HEK293 (cell line): ENCODE measurements around the gene PLEKHA6.
A peak's percentile ranks its signal among the peaks of the same experiment; 100 is the strongest.

ENCODE experiments used
- CTCF ChIA-PET: fragments of 350-600 bp; formaldehyde crosslinking; extraction: SDS; loops from one replicate; lab custom pipeline; 2021; ENCODE audit warnings: antibody characterized with exemption; lab: Yijun Ruan, JAX
- POLR2A ChIA-PET: fragments of 300-600 bp; formaldehyde crosslinking; extraction: SDS; loops from one replicate; lab custom pipeline; 2020; ENCODE audit warnings: antibody characterized with exemption, inconsistent platforms; lab: Yijun Ruan, JAX
- H3K27ac ChIP-seq: fragments of 200-500 bp; sonication (Bioruptor generic); 2 replicates; pipeline ENCODE4 v1.5.1; 2014; ENCODE audit warnings: low read depth, low read length, control low read depth, inconsistent platforms; ENCODE audit errors: extremely low read depth
- H3K36me3 ChIP-seq, 2 experiments: fragments of 200-500 bp in 1 of 2; sonication (Bioruptor generic) in 1 of 2; 1 replicate in 1 of 2; 2 replicates in 1 of 2; pipeline ENCODE4 v1.5.1; 2014 to 2017; ENCODE audit warnings: inconsistent platforms in 2 of 2, low read length in 2 of 2; ENCODE audit not compliant: control insufficient read depth in 2 of 2, insufficient read depth in 1 of 2
- H3K4me1 ChIP-seq: fragments of 200-500 bp; sonication (Bioruptor generic); 2 replicates; pipeline ENCODE4 v1.5.1; 2014; ENCODE audit warnings: mild to moderate bottlenecking, low read length, inconsistent platforms; ENCODE audit not compliant: control insufficient read depth, insufficient read depth
- H3K4me3 ChIP-seq: 2 replicates; pipeline ENCODE4 v1.5.1; 2011; ENCODE audit warnings: low read depth, mild to moderate bottlenecking, control low read depth, low read length, moderate library complexity
- H3K9me3 ChIP-seq: fragments of 200-500 bp; sonication (Bioruptor generic); 2 replicates; pipeline ENCODE4 v1.5.1; 2014; ENCODE audit warnings: low read depth, low read length, inconsistent platforms; ENCODE audit not compliant: control insufficient read depth, insufficient read depth
- KLF7 ChIP-seq: fragments of 450-650 bp; formaldehyde crosslinking; IDR thresholded peaks from 2 replicates; pipeline ENCODE4 v1.5.1; 2016; ENCODE audit warnings: missing biosample characterization, missing genetic modification characterization, borderline replicate concordance
- MYNN ChIP-seq: fragments of 450-650 bp; formaldehyde crosslinking; IDR thresholded peaks from 2 replicates; pipeline ENCODE4 v1.5.1; 2016; ENCODE audit warnings: missing biosample characterization, missing genetic modification characterization, borderline replicate concordance
- PRDM1 ChIP-seq: fragments of 450-650 bp; formaldehyde crosslinking; IDR thresholded peaks from 2 replicates; pipeline ENCODE4; 2016; ENCODE audit warnings: missing biosample characterization, missing genetic modification characterization
- YY2 ChIP-seq: fragments of 450-650 bp; formaldehyde crosslinking; IDR thresholded peaks from 2 replicates; pipeline ENCODE4 v1.5.1; 2016; ENCODE audit warnings: missing biosample characterization, missing genetic modification characterization
- ZIC2 ChIP-seq: fragments of 450-650 bp; formaldehyde crosslinking; IDR thresholded peaks from 2 replicates; pipeline ENCODE4 v1.5.1; 2016; ENCODE audit warnings: missing biosample characterization, missing genetic modification characterization
- ZNF121 ChIP-seq: fragments of 450-650 bp; formaldehyde crosslinking; IDR thresholded peaks from 2 replicates; pipeline ENCODE4 v1.5.1; 2016; ENCODE audit warnings: missing biosample characterization, missing genetic modification characterization
- ZNF211 ChIP-seq: fragments of 450-650 bp; formaldehyde crosslinking; IDR thresholded peaks from 2 replicates; pipeline ENCODE4 v1.5.1; 2016; ENCODE audit warnings: low read depth, missing biosample characterization, missing genetic modification characterization
- ZNF221 ChIP-seq: fragments of 450-650 bp; formaldehyde crosslinking; IDR thresholded peaks from 2 replicates; pipeline ENCODE4 v1.5.1; 2017; ENCODE audit warnings: missing biosample characterization, missing genetic modification characterization, borderline replicate concordance
- ZNF341 ChIP-seq: fragments of 450-650 bp; formaldehyde crosslinking; IDR thresholded peaks from 2 replicates; pipeline ENCODE4; 2016; ENCODE audit warnings: low read depth, missing biosample characterization, missing genetic modification characterization
- ZNF350 ChIP-seq: fragments of 450-650 bp; formaldehyde crosslinking; IDR thresholded peaks from 2 replicates; pipeline ENCODE4 v1.5.0; 2017; ENCODE audit warnings: missing biosample characterization, mild to moderate bottlenecking, missing genetic modification characterization
- ZNF366 ChIP-seq: fragments of 450-650 bp; formaldehyde crosslinking; conservative IDR thresholded peaks from 2 replicates; pipeline ENCODE4 v1.5.1; 2016; ENCODE audit warnings: missing biosample characterization, missing genetic modification characterization
- ZNF394 ChIP-seq: fragments of 450-650 bp; formaldehyde crosslinking; IDR thresholded peaks from 2 replicates; pipeline ENCODE4 v1.5.1; 2016; ENCODE audit warnings: missing biosample characterization, missing genetic modification characterization, mild to moderate bottlenecking, moderate library complexity, borderline replicate concordance
- ZNF433 ChIP-seq: fragments of 450-650 bp; formaldehyde crosslinking; IDR thresholded peaks from 2 replicates; pipeline ENCODE4 v1.5.1; 2016; ENCODE audit warnings: missing biosample characterization, missing genetic modification characterization, low read depth
- ZNF473 ChIP-seq: fragments of 450-650 bp; formaldehyde crosslinking; IDR thresholded peaks from 2 replicates; pipeline ENCODE4 v1.5.1; 2017; ENCODE audit warnings: missing biosample characterization, missing genetic modification characterization
- ZNF48 ChIP-seq: fragments of 450-650 bp; formaldehyde crosslinking; IDR thresholded peaks from 2 replicates; pipeline ENCODE4 v1.5.1; 2016; ENCODE audit warnings: missing biosample characterization, missing genetic modification characterization
- ZNF610 ChIP-seq: fragments of 450-650 bp; formaldehyde crosslinking; IDR thresholded peaks from 2 replicates; pipeline ENCODE4 v1.5.1; 2016; ENCODE audit warnings: missing biosample characterization, missing genetic modification characterization, borderline replicate concordance
- ZNF621 ChIP-seq: fragments of 450-650 bp; formaldehyde crosslinking; IDR thresholded peaks from 2 replicates; pipeline ENCODE4 v1.5.1; 2017; ENCODE audit warnings: missing biosample characterization, missing genetic modification characterization
- ZNF777 ChIP-seq: fragments of 450-650 bp; formaldehyde crosslinking; IDR thresholded peaks from 2 replicates; pipeline ENCODE4 v1.5.1; 2017; ENCODE audit warnings: missing biosample characterization, missing genetic modification characterization, borderline replicate concordance
- ZSCAN23 ChIP-seq: fragments of 450-650 bp; formaldehyde crosslinking; IDR thresholded peaks from 2 replicates; pipeline ENCODE4 v1.5.1; 2016; ENCODE audit warnings: missing biosample characterization, missing genetic modification characterization
- ZSCAN30 ChIP-seq: fragments of 450-650 bp; IDR thresholded peaks from 2 replicates; pipeline ENCODE4 v1.5.1; 2018; ENCODE audit warnings: missing biosample characterization, mild to moderate bottlenecking, missing genetic modification characterization, moderate library complexity
- TF ChIP-seq, protein P1 (sequence below): fragments of 450-650 bp; formaldehyde crosslinking; IDR thresholded peaks from 2 replicates; pipeline ENCODE4 v1.5.1; 2017; ENCODE audit warnings: missing biosample characterization, mild to moderate bottlenecking, missing genetic modification characterization, moderate library complexity
- TF ChIP-seq, protein P2 (sequence below): fragments of 450-650 bp; formaldehyde crosslinking; IDR thresholded peaks from 2 replicates; pipeline ENCODE4 v1.5.1; 2016; ENCODE audit warnings: missing biosample characterization, missing genetic modification characterization
- TF ChIP-seq, protein P3 (sequence below): fragments of 450-650 bp; formaldehyde crosslinking; IDR thresholded peaks from 2 replicates; pipeline ENCODE4 v1.5.1; 2016; ENCODE audit warnings: missing biosample characterization, missing genetic modification characterization
- TF ChIP-seq, protein P4 (sequence below): fragments of 450-650 bp; formaldehyde crosslinking; IDR thresholded peaks from 2 replicates; pipeline ENCODE4 v1.5.1; 2017; ENCODE audit warnings: missing biosample characterization, missing genetic modification characterization

Gene PLEKHA6

DNA sequence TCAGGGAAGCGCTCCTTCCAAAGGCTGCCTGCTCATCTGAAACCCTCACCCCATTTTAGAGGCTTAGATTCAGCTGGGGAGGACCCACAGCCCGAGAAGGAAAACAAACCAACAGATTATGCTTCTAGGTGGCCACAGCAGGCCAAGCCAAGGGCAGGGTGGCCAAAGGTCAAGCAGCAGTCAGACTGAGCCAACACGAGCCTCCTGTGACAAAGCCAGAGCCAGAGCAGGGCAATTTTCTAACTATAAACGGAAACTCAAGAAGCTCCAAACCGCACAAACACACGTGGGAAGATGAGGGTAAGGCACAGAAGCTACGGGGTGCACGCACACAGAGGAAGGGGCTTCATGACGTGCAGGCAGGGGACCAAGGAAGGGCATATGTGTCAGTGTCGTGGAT lies 64.1 kb downstream of the PLEKHA6 start (continued):
- TF ChIP-seq PRDM1 (tag by site-specific recombination) (no peak), ZNF621 (tag by site-specific recombination) (no peak), KLF7 (tag by site-specific recombination) (no peak)
- TF ChIP-seq, protein P1, sequence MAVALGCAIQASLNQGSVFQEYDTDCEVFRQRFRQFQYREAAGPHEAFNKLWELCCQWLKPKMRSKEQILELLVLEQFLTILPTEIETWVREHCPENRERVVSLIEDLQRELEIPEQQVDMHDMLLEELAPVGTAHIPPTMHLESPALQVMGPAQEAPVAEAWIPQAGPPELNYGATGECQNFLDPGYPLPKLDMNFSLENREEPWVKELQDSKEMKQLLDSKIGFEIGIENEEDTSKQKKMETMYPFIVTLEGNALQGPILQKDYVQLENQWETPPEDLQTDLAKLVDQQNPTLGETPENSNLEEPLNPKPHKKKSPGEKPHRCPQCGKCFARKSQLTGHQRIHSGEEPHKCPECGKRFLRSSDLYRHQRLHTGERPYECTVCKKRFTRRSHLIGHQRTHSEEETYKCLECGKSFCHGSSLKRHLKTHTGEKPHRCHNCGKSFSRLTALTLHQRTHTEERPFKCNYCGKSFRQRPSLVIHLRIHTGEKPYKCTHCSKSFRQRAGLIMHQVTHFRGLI (tag by site-specific recombination): no peak

DNA sequence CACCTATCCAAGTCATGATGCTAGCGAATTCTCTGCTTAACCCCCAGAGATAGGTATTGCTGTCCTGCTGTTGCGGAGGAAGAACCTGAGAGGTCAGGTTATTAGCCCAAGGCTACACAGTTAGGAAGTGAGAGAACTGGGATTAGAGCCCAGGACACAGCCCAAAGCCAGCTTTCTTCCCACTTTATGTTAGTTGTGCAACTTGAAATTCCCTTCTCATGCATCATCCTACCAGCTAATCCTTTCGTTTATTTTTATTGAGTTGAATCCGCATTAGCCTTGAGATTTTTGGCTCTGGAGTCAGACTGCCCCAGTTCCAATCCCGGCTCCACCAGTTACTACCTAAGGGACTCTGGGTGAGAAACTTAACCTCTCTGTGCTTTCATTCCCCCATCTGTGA lies 65.4 kb downstream of the PLEKHA6 start:
- Histone ChIP-seq H3K36me3 (no peaks in the 10 kb centered on the region), H3K9me3 (no peaks in the 10 kb centered on the region), H3K4me1 (peaks cover 1% of the 10 kb centered on the region; the same call in 1 of the 2 replicates), H3K4me3 (no peak overlapping the region), H3K27ac (no peak overlapping the region)
- ChIA-PET POLR2A (interaction anchor here (0.5 kb wide), 1 partner anchor 11 kb away, joined by 3 read pairs; no protein-coding TSS in a partner anchor), CTCF (no interaction called here)
- TF ChIP-seq ZIC2 (tag by site-specific recombination) (no peak), ZNF121 (tag by site-specific recombination) (no peak), ZNF394 (peak; percentile 43; the same call in 1 of the 2 replicates)

DNA sequence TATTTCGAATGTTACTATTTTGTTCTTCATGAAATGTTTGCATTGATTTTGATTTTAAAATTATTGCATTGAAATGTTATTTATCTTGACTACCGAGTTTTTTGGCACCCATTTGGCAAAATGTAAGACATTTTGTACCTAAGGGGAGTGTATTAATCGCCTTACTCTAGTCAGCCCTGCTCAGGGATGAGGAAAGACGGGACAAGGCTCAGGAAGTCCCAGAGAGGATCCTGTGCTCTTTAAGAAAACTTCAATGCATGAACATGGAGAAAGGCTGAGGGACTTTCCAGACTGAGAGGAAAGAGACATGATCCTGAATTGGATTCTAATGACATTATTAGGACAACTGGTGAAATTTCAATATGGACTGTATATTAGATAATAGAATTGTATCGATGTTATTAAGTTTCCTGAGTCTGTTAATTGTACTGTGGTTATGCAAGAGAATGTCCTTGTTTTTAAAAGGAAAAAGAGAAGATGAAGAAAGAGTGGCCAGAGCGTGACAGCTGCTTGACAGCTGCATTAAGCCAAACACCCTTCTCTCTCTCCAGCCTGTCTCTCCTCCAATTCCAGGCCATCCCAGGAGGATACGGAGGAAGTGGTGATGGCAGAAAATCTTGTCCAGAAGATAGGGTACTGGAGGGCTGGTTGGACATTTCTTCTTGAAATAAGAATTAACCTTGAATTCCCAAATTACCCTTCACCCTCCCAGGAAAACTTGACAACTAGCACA lies 66.0 kb downstream of the PLEKHA6 start:
- TF ChIP-seq ZNF350 (tag by site-specific recombination) (no peak), ZNF777 (tag by site-specific recombination) (no peak), ZNF473 (tag by site-specific recombination) (no peak), MYNN (tag by site-specific recombination) (no peak), ZNF48 (tag by site-specific recombination) (no peak), ZNF221 (tag by site-specific recombination) (no peak), ZNF211 (no peak), ZSCAN23 (tag by site-specific recombination) (no peak), YY2 (tag by site-specific recombination) (no peak), ZSCAN30 (tag by site-specific recombination) (no peak), ZIC2 (tag by site-specific recombination) (no peak), ZNF341 (no peak), ZNF433 (tag by site-specific recombination) (no peak), ZNF610 (no peak), ZNF366 (tag by site-specific recombination) (no peak)
- TF ChIP-seq, protein P2, sequence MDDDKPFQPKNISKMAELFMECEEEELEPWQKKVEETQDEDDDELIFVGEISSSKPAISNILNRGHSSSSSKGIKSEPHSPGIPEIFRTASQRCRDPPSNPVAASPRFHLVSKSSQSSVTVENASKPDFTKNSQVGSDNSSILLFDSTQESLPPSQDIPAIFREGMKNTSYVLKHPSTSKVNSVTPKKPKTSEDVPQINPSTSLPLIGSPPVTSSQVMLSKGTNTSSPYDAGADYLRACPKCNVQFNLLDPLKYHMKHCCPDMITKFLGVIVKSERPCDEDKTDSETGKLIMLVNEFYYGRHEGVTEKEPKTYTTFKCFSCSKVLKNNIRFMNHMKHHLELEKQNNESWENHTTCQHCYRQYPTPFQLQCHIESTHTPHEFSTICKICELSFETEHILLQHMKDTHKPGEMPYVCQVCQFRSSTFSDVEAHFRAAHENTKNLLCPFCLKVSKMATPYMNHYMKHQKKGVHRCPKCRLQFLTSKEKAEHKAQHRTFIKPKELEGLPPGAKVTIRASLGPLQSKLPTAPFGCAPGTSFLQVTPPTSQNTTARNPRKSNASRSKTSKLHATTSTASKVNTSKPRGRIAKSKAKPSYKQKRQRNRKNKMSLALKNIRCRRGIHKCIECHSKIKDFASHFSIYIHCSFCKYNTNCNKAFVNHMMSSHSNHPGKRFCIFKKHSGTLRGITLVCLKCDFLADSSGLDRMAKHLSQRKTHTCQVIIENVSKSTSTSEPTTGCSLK (tag by site-specific recombination): no peak
- TF ChIP-seq, protein P3, sequence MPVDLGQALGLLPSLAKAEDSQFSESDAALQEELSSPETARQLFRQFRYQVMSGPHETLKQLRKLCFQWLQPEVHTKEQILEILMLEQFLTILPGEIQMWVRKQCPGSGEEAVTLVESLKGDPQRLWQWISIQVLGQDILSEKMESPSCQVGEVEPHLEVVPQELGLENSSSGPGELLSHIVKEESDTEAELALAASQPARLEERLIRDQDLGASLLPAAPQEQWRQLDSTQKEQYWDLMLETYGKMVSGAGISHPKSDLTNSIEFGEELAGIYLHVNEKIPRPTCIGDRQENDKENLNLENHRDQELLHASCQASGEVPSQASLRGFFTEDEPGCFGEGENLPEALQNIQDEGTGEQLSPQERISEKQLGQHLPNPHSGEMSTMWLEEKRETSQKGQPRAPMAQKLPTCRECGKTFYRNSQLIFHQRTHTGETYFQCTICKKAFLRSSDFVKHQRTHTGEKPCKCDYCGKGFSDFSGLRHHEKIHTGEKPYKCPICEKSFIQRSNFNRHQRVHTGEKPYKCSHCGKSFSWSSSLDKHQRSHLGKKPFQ: no peak
- TF ChIP-seq, protein P4, sequence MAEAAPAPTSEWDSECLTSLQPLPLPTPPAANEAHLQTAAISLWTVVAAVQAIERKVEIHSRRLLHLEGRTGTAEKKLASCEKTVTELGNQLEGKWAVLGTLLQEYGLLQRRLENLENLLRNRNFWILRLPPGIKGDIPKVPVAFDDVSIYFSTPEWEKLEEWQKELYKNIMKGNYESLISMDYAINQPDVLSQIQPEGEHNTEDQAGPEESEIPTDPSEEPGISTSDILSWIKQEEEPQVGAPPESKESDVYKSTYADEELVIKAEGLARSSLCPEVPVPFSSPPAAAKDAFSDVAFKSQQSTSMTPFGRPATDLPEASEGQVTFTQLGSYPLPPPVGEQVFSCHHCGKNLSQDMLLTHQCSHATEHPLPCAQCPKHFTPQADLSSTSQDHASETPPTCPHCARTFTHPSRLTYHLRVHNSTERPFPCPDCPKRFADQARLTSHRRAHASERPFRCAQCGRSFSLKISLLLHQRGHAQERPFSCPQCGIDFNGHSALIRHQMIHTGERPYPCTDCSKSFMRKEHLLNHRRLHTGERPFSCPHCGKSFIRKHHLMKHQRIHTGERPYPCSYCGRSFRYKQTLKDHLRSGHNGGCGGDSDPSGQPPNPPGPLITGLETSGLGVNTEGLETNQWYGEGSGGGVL (tag by site-specific recombination): no peak
- no peak overlapping the region for H3K4me3 ChIP-seq
- ChIA-PET POLR2A (interaction anchor here (0.5 kb wide), 1 partner anchor 11 kb away, joined by 3 read pairs; no protein-coding TSS in a partner anchor), CTCF (no interaction called here)
- H3K4me1 ChIP-seq: peaks cover 6% of the 10 kb centered on the region
- no peaks in the 10 kb centered on the region for H3K36me3 ChIP-seq
- H3K9me3 ChIP-seq: no peaks in the 10 kb centered on the region
- H3K27ac ChIP-seq: no peak overlapping the region
